NCI-H2171 treated with DMSO at 0.1 percent for 48 hours (cell line): ENCODE measurements around the gene WDR90.

Experiments used
- DNase-seq: peaks from one replicate; lab custom pipeline; 2025; lab: John Stamatoyannopoulos, UW

The WDR90 gene

DNA sequence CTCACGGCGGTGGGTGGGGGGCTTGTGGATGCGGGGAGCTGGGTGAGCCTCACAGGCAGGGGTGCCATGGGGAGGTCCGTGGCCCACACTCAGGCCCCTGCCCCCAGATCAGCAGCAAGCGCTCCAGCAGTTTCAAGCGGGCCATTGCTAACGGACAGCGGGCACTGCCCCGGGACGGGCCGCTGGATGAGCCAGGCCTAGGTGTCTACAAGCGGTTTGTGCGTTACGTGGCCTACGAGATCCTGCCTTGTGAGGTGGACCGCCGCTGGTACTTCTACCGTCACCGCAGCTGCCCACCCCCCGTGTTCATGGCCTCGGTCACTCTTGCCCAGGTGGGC lies 27.4 kb downstream of the WDR90 start:
- DNase-seq, result no peak

GRCh38 chr16:676913-677312 lies 27.7 kb downstream of the WDR90 start:
- DNase-seq, result peak; percentile 76

DNA sequence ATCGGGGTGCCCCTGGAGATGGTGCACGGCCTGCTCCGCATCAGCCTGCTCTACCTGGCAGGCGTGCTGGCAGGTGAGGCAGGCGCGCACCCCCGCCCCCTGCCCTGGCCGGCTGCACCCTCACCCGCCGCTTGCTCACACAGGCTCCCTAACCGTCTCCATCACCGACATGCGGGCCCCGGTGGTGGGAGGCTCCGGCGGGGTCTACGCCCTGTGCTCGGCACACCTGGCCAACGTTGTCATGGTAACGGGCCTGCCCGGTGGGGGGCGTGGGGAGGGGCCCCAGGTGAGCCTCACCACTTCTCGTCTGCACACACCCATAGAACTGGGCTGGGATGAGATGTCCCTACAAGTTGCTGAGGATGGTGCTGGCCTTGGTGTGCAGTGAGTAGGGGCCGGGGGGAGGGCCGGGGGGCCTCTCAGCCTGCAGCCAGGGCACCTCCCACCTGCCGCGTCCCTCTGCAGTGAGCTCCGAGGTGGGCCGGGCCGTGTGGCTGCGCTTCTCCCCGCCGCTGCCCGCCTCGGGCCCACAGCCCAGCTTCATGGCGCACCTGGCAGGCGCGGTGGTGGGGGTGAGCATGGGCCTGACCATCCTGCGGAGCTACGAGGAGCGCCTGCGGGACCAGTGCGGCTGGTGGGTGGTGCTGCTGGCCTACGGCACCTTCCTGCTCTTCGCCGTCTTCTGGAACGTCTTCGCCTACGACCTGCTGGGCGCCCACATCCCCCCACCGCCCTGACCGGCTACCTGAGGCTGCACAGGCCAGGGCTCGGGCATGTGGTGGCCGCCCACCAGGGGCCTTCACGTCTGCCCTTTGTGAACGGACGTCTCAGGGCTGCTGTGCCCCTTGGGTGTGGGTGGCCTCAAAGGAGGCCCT lies 28.4 kb downstream of the WDR90 start:
- DNase-seq, result no peak

GRCh38 chr16:678209-678857 lies 29.2 kb downstream of the WDR90 start:
- no peak for DNase-seq

GRCh38 chr16:678858-679813 lies 30.0 kb downstream of the WDR90 start:
- peak; percentile 82 for DNase-seq

DNA sequence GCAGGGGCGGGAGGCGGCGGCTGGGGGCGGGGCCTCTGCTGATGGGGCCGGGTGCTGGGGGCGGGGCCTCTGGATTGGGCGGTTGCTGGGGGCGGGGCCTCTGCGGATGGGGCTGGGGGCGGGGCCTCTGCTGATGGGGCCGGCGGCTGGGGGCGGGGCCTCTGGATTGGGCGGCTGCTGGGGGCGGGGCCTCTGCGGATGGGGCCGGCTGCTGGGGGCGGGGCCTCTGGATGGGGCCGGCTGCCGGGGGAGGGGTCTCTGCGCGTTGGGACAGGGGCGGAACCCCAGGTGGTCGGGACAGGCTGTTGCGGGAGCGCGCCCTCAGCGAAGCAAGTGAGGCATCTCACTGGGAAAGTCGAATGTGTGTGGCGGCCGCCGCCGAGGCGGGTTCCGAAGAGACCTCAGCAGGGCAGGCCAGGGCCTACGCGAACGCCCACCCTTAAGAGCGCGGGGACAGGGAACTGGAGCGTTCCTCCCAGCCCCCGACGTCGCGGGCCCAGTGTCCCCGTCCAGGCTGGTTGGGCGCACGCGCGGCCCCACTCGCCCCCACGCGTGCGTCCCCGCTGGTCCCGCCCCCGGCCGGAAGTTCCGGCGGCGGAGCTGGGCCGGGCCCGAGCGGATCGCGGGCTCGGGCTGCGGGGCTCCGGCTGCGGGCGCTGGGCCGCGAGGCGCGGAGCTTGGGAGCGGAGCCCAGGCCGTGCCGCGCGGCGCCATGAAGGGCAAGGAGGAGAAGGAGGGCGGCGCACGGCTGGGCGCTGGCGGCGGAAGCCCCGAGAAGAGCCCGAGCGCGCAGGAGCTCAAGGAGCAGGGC lies 30.9 kb downstream of the WDR90 start, which contains the start of gene STUB1:
STUB1 (plus strand) TSS at position 597 of the 811 bp plus-strand sequence; CDS start at position 713, 116 bp downstream.
- DNase-seq, result peak; percentile 83

- no peak for DNase-seq
Observed at GRCh38 chr16:680625-680945, 31.4 kb downstream of the WDR90 start.

DNA sequence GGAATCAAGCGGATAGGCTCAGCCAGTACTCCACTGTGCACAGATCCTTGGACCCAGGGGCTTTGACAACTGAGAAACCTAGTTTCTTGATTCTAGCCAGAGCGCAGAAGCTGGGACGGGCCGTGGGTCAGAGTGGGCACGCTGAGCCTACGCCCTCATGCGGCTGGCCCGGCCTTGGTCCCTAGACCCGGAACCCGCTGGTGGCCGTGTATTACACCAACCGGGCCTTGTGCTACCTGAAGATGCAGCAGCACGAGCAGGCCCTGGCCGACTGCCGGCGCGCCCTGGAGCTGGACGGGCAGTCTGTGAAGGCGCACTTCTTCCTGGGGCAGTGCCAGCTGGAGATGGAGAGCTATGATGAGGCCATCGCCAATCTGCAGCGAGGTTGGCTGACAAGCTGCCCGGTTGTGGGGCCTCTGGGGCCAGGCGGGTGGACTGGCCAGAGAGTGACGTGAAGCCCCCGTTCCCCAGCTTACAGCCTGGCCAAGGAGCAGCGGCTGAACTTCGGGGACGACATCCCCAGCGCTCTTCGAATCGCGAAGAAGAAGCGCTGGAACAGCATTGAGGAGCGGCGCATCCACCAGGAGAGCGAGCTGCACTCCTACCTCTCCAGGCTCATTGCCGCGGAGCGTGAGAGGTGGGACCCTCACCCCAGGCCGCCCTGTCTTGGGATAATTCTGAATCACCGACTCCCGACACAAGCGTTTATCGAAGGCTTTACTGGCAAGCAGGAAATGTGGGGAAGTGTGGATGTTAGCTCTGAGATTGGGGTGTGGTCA lies 32.0 kb downstream of the WDR90 start:
- DNase-seq, result no peak

GRCh38 chr16:681746-682427 lies 32.7 kb downstream of the WDR90 start:
- DNase-seq, result no peak

DNA sequence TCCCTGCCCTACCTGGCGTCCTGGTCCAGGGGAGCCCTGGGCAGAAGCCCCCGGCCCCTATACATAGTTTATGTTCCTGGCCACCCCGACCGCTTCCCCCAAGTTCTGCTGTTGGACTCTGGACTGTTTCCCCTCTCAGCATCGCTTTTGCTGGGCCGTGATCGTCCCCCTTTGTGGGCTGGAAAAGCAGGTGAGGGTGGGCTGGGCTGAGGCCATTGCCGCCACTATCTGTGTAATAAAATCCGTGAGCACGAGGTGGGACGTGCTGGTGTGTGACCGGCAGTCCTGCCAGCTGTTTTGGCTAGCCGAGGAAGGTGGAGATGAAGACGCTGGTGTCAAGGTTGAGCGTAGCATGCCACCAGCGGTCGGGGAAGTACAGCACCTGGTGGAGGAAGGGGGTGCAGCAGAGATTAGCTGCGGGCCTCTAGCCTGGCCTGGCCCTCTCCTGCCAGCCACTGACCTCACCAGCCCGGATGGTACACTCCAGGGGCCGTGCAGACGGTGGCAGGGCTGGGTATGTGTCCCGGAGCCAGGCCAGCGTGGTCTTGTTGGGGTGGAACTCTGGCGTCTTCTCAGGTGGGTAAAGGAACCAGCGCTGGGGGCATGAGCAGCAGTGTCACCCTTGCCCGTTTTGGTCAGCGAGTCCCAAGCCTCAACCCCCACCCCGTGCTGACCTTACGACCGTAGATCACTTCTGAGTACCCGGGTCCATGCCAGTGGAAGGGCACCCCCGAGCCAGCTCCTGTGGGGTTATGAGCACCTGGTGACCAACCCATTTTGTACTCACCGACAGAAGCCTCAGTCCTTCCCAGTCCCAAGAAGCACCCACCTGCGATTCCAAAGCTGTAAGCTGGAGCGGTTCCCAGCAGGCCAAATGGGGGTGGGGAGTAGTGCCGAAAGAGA lies 33.6 kb downstream of the WDR90 start:
- DNase-seq, result no peak

- DNase-seq, result no peak
Observed at GRCh38 chr16:683396-684070, 34.4 kb downstream of the WDR90 start.

DNA sequence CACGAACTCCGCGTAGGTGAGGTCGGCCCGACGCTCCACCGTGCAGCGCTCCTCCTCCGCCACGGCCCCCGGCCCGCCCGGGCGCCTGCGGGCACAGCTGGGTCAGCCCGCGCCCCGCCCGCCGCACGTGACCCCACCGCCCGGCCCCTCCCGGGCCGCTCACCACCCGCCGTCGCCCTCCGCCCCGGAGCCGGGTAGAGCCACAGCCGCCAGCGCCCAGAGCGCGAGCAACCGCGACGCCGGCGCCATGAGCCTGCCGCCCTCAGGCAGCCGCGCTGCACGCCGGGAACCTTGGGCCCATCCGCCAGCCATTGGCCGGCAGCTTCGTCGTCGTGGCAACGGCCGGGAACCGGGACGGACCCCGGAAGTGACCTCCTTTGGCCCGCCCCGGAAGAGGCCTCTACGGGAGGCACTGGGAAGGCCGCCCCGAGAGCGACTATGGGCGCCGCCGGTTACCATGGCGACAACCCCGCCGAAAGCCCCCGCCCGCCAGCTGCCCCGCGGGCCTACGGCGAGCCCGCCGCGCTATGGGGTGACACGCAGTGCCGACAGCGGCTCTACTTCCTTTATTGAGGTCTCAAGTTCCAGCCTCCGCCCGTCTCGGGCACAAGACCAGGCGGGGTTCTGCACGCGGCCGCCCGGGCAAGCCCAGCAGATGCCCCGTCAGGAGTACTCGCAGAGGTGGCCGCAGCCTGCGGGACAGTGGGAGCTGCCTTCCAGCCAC lies 35.1 kb downstream of the WDR90 start, which contains the start of gene JMJD8:
JMJD8 (minus strand) TSS at position 264 of the 724 bp plus-strand sequence; CDS start at position 249, 15 bp downstream.
- peak; percentile 93 for DNase-seq

DNA sequence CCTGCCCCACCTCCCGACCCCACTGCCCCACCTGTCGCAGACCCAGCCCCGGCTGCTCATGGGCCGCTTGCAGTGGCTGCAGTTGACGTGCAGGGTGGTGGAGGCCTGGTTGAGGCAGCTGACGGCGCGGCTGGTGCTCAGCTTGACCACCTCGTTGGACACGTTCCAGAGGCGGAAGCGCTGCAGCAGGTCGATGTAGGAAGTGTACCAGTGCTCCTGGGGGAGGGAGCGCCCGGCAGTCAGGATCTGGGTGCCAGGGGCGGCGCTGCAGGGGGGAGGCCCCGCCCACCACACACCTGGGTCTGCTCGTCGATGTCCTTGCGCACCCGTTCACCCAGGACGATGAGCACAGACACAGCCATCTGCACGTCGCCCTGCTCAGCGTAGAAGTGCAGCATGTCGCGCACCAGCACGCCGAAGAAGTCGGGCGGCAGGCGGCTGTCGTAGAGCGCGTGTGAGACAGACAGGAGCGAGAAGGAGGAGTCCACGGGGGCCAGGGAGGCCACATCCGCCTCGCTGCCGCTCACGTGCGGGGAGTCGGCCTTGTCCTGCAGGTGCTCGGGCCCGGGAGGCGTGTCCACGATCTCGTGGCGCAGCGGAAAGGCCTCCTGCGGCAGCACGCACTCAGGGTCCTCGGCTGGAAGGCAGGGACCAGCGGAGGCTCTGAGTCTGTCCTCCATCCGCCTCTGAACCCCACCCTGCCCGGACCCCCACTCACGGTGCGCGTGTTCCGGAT lies 36.0 kb downstream of the WDR90 start:
- DNase-seq, result peak; percentile 87

DNA sequence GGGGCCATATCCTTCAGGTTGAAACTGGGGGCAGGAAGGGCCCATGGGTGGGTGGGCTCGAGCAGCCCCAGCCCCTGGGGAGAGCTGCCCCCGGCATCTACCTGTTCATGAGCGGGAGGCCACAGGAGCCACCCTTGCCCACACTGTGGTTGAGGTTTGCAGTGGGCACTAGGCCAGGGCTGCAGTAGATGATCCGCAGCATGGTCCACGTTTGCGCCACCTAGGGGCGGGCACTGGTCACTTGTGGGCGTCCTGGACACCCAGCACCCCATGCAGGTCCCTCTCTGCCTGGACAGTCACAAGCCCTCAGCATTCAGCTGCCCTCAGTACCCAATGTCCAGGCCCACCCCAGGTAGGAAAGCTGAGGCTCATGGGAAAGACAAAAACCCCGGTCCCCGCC lies 36.8 kb downstream of the WDR90 start:
- no peak for DNase-seq

DNA sequence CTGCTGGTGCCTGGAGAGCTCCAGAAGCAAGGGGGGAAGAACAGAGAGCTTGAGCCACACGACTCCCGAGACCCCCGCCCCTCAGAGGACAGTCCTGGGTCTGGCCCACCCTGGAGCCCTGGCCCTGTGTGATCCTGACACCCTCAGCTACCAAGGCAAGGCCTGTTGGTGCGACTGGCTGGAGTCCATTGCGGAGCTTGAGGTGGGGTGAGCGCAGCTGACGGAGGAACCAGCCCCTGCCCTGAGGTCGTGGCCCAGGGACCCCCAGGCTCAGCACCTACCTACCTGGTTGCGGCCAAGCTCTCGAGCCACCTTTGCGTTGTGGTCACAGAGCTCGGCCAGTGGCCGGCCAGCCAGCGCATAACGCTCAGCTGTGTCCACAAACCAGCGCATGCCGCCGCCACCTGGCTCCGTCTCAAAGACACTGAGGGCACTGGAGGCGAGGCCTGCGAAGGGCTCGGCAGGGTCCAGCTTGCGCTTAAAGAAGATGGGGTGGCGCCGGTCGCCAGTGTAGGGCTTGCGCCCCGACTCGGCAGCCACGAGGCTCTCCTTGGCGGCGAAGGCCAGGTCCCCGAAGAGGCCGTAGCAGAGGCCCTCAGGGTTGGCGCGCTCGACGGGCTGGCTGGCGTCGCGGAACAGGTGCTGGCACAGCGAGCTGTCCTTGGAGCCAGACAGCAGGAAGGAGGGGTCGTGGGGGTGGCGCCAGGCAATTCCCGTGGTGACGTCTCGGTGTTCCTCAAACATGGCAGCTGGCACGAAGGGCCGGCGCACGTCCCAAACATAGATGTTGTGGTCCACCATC lies 37.5 kb downstream of the WDR90 start:
- DNase-seq, result no peak

GRCh38 chr16:687499-687898 lies 38.3 kb downstream of the WDR90 start:
- no peak for DNase-seq
